ENCODE results near the gene STYX.
"Not testable (repeated sequence)": the region's sequence is repeated elsewhere in the genome, so short reads cannot be mapped to it uniquely, and the experiment has no call there.

The STYX gene

DNA sequence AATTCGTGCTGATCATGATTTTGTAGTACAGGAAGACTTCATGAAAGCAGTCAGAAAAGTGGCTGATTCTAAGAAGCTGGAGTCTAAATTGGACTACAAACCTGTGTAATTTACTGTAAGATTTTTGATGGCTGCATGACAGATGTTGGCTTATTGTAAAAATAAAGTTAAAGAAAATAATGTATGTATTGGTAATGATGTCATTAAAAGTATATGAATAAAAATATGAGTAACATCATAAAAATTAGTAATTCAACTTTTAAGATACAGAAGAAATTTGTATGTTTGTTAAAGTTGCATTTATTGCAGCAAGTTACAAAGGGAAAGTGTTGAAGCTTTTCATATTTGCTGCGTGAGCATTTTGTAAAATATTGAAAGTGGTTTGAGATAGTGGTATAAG, 2.5 kb upstream of the STYX start:
- DNase-seq: not testable (repeated sequence)

DNA sequence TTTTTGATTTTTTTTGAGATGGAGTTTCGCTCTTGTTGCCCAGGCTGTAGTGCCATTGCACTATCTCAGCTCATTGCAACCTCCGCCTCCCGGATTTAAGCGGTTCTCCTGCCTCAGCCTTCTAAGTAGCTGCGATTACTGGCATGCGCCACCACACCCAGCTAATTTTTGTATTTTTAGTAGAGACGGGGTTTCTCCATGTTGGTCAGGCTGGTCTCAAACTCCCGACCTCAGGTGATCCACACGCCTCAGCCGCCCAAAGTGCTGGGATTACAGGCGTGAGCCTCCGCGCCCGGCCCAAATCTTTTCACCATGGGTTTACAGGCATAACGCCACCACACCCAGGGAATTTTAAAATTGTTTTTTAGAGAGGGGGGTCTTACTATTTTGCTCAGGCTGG, 931 bp upstream of the STYX start:
- not testable (repeated sequence) for DNase-seq

- DNase-seq: no peak
Observed at GRCh38 chr14:52729585-52729924, 411 bp upstream of the STYX start.

DNA sequence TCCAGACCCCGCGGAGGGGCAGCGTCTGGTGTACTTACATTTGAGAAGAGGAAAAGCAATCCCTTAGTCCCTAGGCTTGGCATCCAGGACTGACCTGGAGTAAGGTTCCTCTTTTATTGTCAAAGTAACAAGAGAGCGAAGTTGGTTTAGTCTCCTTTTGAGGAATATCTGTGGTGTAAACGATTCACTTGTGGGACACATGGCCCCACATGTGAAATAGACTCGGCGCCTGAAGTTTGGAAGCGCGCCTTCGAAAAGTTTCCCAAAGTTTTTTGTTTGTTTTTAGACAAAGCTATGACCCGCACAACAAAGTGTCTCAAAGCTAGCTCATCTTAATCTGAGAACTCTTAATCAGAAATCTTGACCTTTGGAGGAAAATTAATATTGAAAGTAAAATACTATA, 744 bp downstream of the STYX start:
- DNase-seq: no peak

- DNase-seq: no peak
Observed at GRCh38 chr14:52733824-52734223, 3.9 kb downstream of the STYX start.

DNA sequence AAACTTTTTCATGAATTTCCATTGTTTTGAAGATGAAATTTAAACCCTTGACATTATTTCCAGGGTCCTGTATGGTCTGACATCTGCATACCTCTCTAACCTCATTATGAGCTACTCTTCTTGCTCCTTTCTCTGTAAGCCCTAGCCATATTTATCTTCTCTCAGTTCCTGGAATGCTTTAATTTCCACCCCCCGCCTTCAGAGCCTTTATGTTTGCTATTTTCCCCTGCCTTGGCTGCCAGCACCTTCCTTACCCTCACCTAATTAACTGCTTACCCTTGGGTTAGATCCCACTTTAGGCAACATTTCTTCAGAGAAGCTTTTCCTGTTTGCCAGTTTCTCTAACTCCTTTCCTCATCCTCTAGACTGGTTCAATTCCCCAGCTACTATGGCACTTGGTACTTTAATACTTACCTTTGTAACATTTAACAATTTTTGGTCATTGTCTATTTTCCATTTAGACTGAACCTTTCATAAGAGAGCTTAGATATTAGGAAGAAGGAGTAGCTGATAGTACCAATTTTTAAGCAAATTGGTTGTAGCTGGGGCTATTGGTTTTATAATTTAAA, 6.0 kb downstream of the STYX start:
- no peak for DNase-seq

DNA sequence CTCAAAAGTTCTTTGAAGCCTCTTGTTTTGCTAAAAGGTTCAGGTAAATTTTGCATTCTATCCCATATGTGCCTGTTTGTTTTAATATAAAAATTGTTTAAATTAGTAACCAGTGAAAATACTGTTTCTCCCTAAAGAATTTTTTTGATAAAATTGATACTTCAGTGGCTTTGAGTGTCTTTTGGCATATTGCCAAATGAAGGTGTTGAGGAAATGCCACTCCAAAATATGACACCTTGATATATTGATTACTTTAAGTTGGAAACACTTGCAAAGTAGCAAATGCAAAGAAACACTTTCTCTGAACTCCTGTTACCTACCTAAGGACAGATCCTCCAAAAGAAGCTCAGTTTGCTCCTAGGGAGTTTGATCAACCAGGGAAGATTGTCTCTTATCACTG, 8.4 kb downstream of the STYX start:
- DNase-seq: no peak

GRCh38 chr14:52740751-52741150, 10.8 kb downstream of the STYX start:
- no peak for DNase-seq

- no peak for DNase-seq
Observed at GRCh38 chr14:52741865-52742264, 11.9 kb downstream of the STYX start.

DNA sequence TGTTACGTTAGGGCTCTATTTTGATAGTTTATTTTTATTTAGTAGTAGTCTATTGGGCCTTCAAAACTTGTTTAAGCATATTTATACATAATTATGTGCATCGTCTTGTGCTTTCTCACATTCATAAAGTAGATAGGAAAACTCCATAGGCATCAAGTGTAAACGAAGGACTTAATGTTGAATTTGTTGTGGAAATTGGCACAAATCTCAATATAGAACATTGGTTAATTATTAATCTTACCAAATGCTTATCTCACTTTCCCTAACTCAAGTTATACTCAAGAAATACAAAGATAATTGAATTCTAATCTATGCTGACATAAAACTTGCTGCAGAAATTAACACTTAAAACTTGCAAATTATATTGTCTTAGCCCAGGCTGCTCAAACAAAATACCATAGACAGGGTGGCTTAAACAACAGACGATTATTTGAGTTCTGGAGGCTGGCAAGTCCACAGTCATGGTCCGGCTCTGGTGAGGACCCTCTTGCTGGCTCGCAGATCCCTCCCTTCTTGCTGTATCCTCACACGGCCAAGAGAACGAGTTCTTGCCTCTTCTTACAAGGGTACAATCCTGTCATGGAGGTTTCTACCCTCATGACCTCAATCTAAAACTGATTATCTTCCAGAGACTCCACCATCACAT, 18.8 kb downstream of the STYX start:
- no peak for DNase-seq

- DNase-seq: no peak
Observed at GRCh38 chr14:52755607-52756316, 25.8 kb downstream of the STYX start.

DNA sequence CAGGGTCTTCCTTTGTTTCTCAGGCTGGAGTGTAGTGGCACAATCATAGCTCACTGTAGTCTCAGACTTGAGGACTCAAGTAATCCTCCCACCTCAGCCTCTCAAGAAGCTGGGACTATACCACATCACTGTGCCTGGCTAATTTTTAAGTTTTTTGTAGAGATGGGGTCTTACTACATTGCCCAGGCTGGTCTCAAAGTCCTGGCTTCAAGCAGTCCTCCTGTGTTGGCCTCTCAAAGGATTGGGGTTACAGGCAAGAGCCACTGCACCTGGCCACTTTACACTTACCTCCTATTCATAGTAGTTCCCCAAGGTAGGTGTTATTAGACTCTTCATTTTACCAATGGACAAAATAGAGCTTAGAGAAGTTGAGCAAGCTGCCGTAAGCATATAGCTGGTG, 29.2 kb downstream of the STYX start:
- DNase-seq: no peak

- not testable (repeated sequence) for DNase-seq
Observed at GRCh38 chr14:52762923-52763322, 33.0 kb downstream of the STYX start.

DNA sequence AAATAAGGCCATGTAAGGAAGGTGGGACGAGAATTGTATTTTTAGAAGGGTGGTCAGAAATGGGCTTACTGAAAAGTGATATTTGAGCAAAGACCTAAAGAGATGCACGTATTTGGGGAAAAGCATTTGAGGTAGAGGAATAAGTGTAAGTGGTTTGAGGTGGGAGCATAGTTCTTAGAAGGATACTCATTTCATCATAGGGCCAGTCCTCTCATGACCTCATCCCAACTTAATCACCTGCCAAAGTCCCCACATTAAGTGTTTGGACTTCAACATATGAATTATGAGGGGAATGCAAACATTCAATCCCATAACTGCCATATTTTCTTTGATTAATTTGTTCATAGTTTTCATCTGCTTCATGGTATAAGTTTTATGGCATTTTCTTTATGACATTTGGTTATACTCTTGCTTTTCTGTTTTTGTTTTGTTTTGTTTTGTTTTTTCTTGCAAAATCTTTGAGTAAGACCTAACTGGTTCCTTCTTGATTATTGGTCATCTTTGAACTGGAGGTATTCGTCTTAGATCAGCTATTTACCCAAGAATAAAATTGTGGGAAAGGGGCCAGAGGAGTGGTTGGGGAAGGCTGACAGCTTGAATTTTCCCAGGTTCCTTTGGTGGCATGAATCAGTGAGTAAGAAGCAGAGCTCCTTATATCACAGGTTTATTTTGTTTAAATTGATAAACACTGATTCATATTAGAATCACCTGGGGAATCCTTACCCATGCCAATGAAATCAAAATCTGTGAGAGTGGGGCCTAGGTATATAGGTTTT, 37.3 kb downstream of the STYX start:
- DNase-seq: no peak

DNA sequence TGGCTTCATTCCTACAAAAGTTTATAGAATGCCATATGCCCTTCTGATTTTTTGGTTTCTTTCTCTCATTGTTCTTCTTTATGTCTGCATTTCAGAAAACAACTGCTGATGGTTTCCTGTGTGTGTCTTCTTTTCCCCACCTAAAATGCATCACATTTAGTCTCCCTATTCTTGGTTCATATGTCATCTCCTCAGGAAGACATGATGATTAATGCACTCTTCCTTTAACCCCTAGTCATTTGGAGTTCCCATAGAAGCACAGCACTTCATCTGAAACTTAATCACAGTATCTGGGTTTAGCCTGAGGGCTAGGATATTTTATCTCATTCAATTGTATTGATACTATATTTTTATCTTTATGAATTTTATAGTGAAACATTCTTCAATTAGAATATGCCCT, 39.9 kb downstream of the STYX start:
- no peak for DNase-seq

DNA sequence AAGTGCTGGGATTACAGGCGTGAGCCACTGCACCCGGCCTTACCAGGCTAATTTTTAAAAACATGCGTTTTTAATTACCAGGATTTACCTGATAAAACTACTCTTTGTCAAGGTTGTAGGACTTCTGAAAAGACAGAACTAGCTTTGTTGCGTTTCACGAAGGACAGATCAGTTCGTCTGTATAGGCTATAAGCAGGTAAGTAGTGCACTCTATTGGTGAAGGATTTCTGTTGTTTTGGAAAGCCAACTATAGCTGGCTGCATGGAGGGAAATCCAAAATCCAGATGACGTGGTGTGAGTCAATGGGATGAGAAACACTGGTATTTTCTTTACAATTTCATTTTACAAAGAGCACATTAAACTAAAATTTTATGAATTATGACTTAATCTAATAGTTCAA, 46.9 kb downstream of the STYX start:
- DNase-seq: no peak

DNA sequence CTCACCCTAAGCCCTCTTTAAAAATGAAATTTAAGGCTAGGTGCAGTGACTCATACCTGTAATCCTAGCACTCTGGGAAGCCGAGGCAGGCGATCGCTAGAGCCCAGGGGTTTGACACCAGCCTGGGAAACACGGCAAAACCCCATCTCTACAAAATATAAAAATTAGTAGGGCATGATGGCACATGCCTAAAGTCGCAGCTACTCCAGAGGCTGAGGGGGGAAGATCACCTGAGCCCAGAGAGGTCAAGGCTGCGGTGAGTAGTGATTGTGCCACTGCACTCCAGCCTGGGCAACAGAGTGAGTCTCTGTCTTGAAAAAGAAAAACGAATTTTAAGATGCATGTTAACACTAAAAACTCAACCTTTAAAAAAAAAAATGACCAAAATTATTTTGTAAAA, 48.7 kb downstream of the STYX start:
- no peak for DNase-seq

DNA sequence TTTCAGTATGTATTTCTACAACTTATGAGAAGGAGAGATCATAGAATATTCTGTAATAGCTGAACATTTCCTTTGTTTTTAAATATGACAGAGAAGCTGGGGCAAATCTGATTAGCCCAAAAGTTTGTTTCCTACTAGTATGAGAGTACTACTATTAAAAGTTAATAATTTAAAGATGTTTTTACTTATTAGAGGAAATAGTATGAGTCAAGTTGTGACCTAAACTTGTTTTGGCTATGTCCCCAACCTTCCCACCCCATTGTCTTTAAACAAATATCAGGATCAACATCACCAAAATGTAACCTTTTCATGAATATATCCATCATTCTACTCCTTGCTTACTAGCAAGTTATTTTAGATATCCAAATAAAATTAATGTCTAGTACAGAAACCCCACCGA, 50.9 kb downstream of the STYX start:
- no peak for DNase-seq

GRCh38 chr14:52781629-52782028, 51.7 kb downstream of the STYX start:
- DNase-seq: no peak

- no peak for DNase-seq
Observed at GRCh38 chr14:52783206-52783605, 53.2 kb downstream of the STYX start.

DNA sequence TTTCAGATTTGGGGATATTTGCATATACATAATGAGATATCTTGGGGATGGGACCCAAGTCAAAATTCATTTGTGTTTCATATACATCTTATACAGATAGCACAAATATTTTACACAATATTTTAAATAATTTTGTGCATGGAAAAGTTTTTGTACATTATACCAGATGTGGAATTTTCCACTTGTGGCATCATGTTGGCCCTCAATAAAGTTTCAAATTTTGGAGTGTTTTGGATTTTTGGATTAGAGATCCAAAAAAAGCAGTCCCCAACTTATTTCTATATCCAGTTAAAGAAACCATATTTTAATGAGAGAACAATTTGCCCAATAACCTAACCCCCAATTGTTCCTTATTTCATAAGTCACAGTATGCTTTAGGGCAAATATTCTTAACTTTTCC, 56.9 kb downstream of the STYX start:
- no peak for DNase-seq

DNA sequence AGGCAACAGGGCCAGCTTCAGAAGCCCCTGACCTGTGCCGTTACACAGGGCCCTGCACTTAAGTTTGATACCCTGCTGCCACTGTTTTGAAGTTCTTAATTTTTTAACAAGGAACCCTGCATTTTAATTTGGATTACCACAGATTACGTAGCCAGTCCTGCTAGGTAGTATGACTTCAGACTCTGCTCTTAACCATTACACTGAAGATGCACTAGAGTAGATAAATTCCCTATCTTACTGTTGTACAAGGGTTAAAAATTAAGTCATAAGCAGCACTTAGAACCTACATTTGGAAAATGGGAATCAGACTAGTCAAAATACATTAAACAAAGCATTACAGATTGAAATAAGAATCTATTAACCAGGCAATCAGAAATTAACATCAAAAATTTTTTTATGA, 59.2 kb downstream of the STYX start:
- no peak for DNase-seq

- DNase-seq: no peak
Observed at GRCh38 chr14:52790011-52790755, 60.2 kb downstream of the STYX start.
